Superior temporal gyrus (tissue), 1 donor: ENCODE data around the gene MICU2.
"Not testable (repeated sequence)": the region's sequence is repeated elsewhere in the genome, so short reads cannot be mapped to it uniquely, and the experiment has no call there.

Experiments used
- DNase-seq: peaks from one replicate; pipeline ENCODE4 v3.0.0-alpha.2; 2016; ENCODE audit errors: extremely low spot score

Gene MICU2

GRCh38 chr13:21594715-21595545 lies 9.0 kb downstream of the MICU2 start:
- DNase-seq: no peak

- not testable (repeated sequence) for DNase-seq
Observed at GRCh38 chr13:21590665-21591456, 13.1 kb downstream of the MICU2 start.

GRCh38 chr13:21590231-21590630 lies 13.7 kb downstream of the MICU2 start:
- DNase-seq: no peak

GRCh38 chr13:21589510-21589909 lies 14.5 kb downstream of the MICU2 start:
- DNase-seq: not testable (repeated sequence)

- not testable (repeated sequence) for DNase-seq
Observed at GRCh38 chr13:21588411-21588810, 15.6 kb downstream of the MICU2 start.

GRCh38 chr13:21584973-21585592 lies 18.9 kb downstream of the MICU2 start:
- DNase-seq: no peak

- no peak for DNase-seq
Observed at GRCh38 chr13:21583478-21583877, 20.5 kb downstream of the MICU2 start.

GRCh38 chr13:21580736-21581135 lies 23.2 kb downstream of the MICU2 start:
- DNase-seq: no peak

GRCh38 chr13:21579754-21580316 lies 24.1 kb downstream of the MICU2 start:
- DNase-seq: no peak

- no peak for DNase-seq
Observed at GRCh38 chr13:21578748-21579147, 25.2 kb downstream of the MICU2 start.

- DNase-seq: no peak
Observed at GRCh38 chr13:21576426-21576825, 27.5 kb downstream of the MICU2 start.

GRCh38 chr13:21573920-21574712 lies 29.9 kb downstream of the MICU2 start:
- no peak for DNase-seq

- no peak for DNase-seq
Observed at GRCh38 chr13:21569686-21570085, 34.3 kb downstream of the MICU2 start.

GRCh38 chr13:21568854-21569253 lies 35.1 kb downstream of the MICU2 start:
- no peak for DNase-seq

GRCh38 chr13:21567714-21568113 lies 36.3 kb downstream of the MICU2 start:
- DNase-seq: no peak

- no peak for DNase-seq
Observed at GRCh38 chr13:21557995-21558394, 46.0 kb downstream of the MICU2 start.

- DNase-seq: no peak
Observed at GRCh38 chr13:21556051-21556450, 47.9 kb downstream of the MICU2 start.

- DNase-seq: not testable (repeated sequence)
Observed at GRCh38 chr13:21553261-21553660, 50.7 kb downstream of the MICU2 start.

GRCh38 chr13:21550918-21551317 lies 53.1 kb downstream of the MICU2 start:
- DNase-seq: no peak

GRCh38 chr13:21549633-21550032 lies 54.3 kb downstream of the MICU2 start:
- DNase-seq: no peak

GRCh38 chr13:21548577-21548976 lies 55.4 kb downstream of the MICU2 start:
- no peak for DNase-seq
